K562 (cell line): ENCODE results near the gene TAF1B. TPM values are rescaled to one million over a fixed set of nuclear protein-coding genes. Genes with fewer than 3 reads are reported as not detected.

Experiments used
- ATAC-seq: fragments of 200-7000 bp; cut with Tn5 transposase; 3 replicates; pipeline ENCODE4 v1.9.1; 2020; ENCODE audit warnings: moderate library complexity
- BruUV-seq: library from RNA; stranded (reverse); fragments of 400-500 nt; replicated peaks from 2 replicates; lab custom pipeline; 2021; lab: Mats Ljungman, UMichigan
- CTCF ChIA-PET: fragments of 300-600 bp; formaldehyde crosslinking; extraction: SDS; loops from one replicate; lab custom pipeline; 2021; ENCODE audit warnings: low intra/inter-chr PET ratio; lab: Yijun Ruan, JAX
- POLR2A ChIA-PET: fragments of 300-600, 350-650 bp; sonication (Branson Sonifier 250); formaldehyde crosslinking; extraction: SDS; loops from one replicate; lab custom pipeline; 2021; ENCODE audit warnings: antibody characterized with exemption, inconsistent platforms; lab: Yijun Ruan, JAX
- DNase-seq, 4 experiments: peaks; one replicate each; pipeline versions ENCODE4 v3.0.0 to v3.0.0-alpha.2; 2011 to 2018; ENCODE audit warnings: low spot score in 3 of 4, mixed read lengths in 3 of 4; ENCODE audit errors: extremely low read depth in 1 of 4
- FAIRE-seq: peaks from 2 replicates; lab custom pipeline; 2011; peaks lifted over from hg19 to GRCh38; lab: Jason Lieb, UNC
- H2AFZ ChIP-seq: 2 replicates; pipeline ENCODE4 v1.6.0; 2011; ENCODE audit warnings: low read depth, low read length, control low read depth, inconsistent platforms
- H3K27ac ChIP-seq: fragments of 200-600 bp; 3 replicates; pipeline ENCODE4 v1.8.0; 2011; ENCODE audit warnings: low read depth, mild to moderate bottlenecking, control low read depth, inconsistent platforms, low read length, moderate library complexity, mixed read lengths; ENCODE audit errors: extremely low read depth
- H3K27me3 ChIP-seq, 2 experiments: fragments of 300-600 bp in 1 of 2; 2 replicates in 1 of 2; 3 replicates in 1 of 2; pipeline versions ENCODE4 v1.6.0 to v1.8.0; 2011; ENCODE audit warnings: inconsistent platforms in 2 of 2, low read length in 2 of 2, mild to moderate bottlenecking in 1 of 2, mixed read lengths in 1 of 2, moderate library complexity in 1 of 2; ENCODE audit not compliant: control insufficient read depth in 2 of 2, insufficient read depth in 2 of 2
- H3K36me3 ChIP-seq: fragments of 300-600 bp; 3 replicates; pipeline ENCODE4 v1.8.0; 2011; ENCODE audit warnings: mild to moderate bottlenecking, low read length, inconsistent platforms; ENCODE audit not compliant: control insufficient read depth, insufficient read depth
- H3K4me1 ChIP-seq, 2 experiments: fragments of 200-600 bp in 1 of 2; replicated peaks in 1 of 2; 2 replicates in 1 of 2; 3 replicates in 1 of 2; pipeline versions ENCODE4 v1.5.1 to v1.8.0; 2011; ENCODE audit warnings: inconsistent platforms in 2 of 2, low read length in 2 of 2, mild to moderate bottlenecking in 1 of 2, mixed read lengths in 1 of 2, moderate library complexity in 1 of 2; ENCODE audit not compliant: control insufficient read depth in 2 of 2, insufficient read depth in 2 of 2
- H3K4me2 ChIP-seq: 2 replicates; pipeline ENCODE4 v1.6.1; 2011; ENCODE audit warnings: low read length, control low read depth, inconsistent platforms, mixed read lengths; ENCODE audit not compliant: insufficient read depth
- H3K4me3 ChIP-seq: fragments of 200-600 bp; sonication (generic), shearing (Covaris generic); 2 replicates; pipeline ENCODE4 v1.5.1; 2016; ENCODE audit warnings: control low read depth, inconsistent platforms
- H3K79me2 ChIP-seq: fragments of 200-600 bp; 3 replicates; pipeline ENCODE4 v1.8.0; 2011; ENCODE audit warnings: low read length, inconsistent platforms; ENCODE audit not compliant: control insufficient read depth, insufficient read depth
- H3K9ac ChIP-seq, 2 experiments: 2 replicates each; pipeline versions ENCODE4 v1.6.0 to v1.6.1; 2011; ENCODE audit warnings: low read depth in 2 of 2, low read length in 2 of 2, control low read depth in 1 of 2, inconsistent platforms in 1 of 2, mild to moderate bottlenecking in 1 of 2, mixed read lengths in 1 of 2; ENCODE audit not compliant: insufficient read depth in 1 of 2
- H3K9me1 ChIP-seq: one replicate; pipeline ENCODE4 v1.6.0; 2011; ENCODE audit warnings: inconsistent platforms, mild to moderate bottlenecking, low read length, moderate library complexity; ENCODE audit not compliant: control insufficient read depth, insufficient read depth
- H3K9me3 ChIP-seq: replicated peaks from 2 replicates; pipeline ENCODE4 v1.5.1; 2011; ENCODE audit warnings: low read depth, low read length, inconsistent platforms; ENCODE audit not compliant: control insufficient read depth, insufficient read depth
- H4K20me1 ChIP-seq: replicated peaks from 2 replicates; pipeline ENCODE4 v1.6.1; 2011; ENCODE audit warnings: low read length, inconsistent platforms, mixed read lengths; ENCODE audit not compliant: control insufficient read depth, insufficient read depth
- BDP1 ChIP-seq: IDR thresholded peaks from 3 replicates; pipeline ENCODE4 v1.6.1; 2011; ENCODE audit not compliant: insufficient read length, insufficient read depth
- ETS2 ChIP-seq: IDR thresholded peaks from 2 replicates; pipeline ENCODE4 v1.6.1; 2016; ENCODE audit warnings: borderline replicate concordance, missing genetic modification characterization, mild to moderate bottlenecking, moderate library complexity, missing compliant biosample characterization; ENCODE audit not compliant: poor library complexity, severe bottlenecking
- ILK ChIP-seq: fragments of 450-650 bp; IDR thresholded peaks from 2 replicates; pipeline ENCODE4 v1.6.1; 2016; ENCODE audit warnings: missing genetic modification characterization, low read depth, mild to moderate bottlenecking, missing compliant biosample characterization, moderate library complexity, borderline replicate concordance
- NR3C1 ChIP-seq: sonication (generic); formaldehyde crosslinking; IDR thresholded peaks from 2 replicates; pipeline ENCODE4 v1.8.1; 2022; ENCODE audit warnings: missing genetic modification reagents
- NRF1 ChIP-seq, 2 experiments: fragments of 450-650 bp; IDR thresholded peaks in 1 of 2; conservative IDR thresholded peaks in 1 of 2; 2 replicates each; pipeline ENCODE4 v1.6.1; 2014; ENCODE audit warnings: mild to moderate bottlenecking in 2 of 2
- RBM25 ChIP-seq: fragments of 200-400 bp; formaldehyde crosslinking; IDR thresholded peaks from 2 replicates; pipeline ENCODE4 v1.6.1; 2018; ENCODE audit warnings: low read length, low read depth, moderate library complexity; ENCODE audit not compliant: severe bottlenecking
- SIRT6 ChIP-seq: IDR thresholded peaks from one replicate; pipeline ENCODE4 v1.6.1; 2012; ENCODE audit warnings: low read depth, mild to moderate bottlenecking, control low read depth, inconsistent platforms, low read length, moderate library complexity
- U2AF2 ChIP-seq: fragments of 200-400 bp; formaldehyde crosslinking; optimal IDR thresholded peaks from 2 replicates; pipeline ENCODE3; 2017; ENCODE audit warnings: low read depth, mild to moderate bottlenecking, low read length
- ZFP1 ChIP-seq: fragments of 450-650 bp; formaldehyde crosslinking; IDR thresholded peaks from 2 replicates; pipeline ENCODE4 v1.4.0; 2020; ENCODE audit warnings: mild to moderate bottlenecking, mixed read lengths
- ZNF23 ChIP-seq: fragments of 250-450 bp; sonication (Bioruptor Pico); IDR thresholded peaks from 2 replicates; pipeline ENCODE4 v1.4.0; 2020; ENCODE audit warnings: mild to moderate bottlenecking
- ZNF408 ChIP-seq: fragments of 250-450 bp; sonication (Bioruptor Pico); IDR thresholded peaks from 2 replicates; pipeline ENCODE4 v1.4.0; 2020; ENCODE audit warnings: low read depth, mild to moderate bottlenecking, moderate library complexity
- ZNF780A ChIP-seq: fragments of 250-450 bp; sonication (Bioruptor Pico); IDR thresholded peaks from 2 replicates; pipeline ENCODE4 v1.5.0; 2021; ENCODE audit warnings: mild to moderate bottlenecking
- WGBS: fragments of 100-300 bp; shearing (Covaris generic); methylation state at CpG from one replicate; pipeline ENCODE4 v1.1.6; 2016; ENCODE audit warnings: low coverage, mixed read lengths; ENCODE audit not compliant: insufficient coverage; ENCODE audit errors: missing lambda C conversion rate; 5-methylcytosine and 5-hydroxymethylcytosine counted together
- in situ Hi-C: fragments of 300-500 bp; cut with MboI; formaldehyde crosslinking; loops from 4 replicates; pipeline ENCODE4 v1.15.0; 2018; ENCODE audit warnings: inconsistent platforms, mixed read lengths
- intact Hi-C: fragments of 100-400 bp; cut with micrococcal nuclease; formaldehyde crosslinking; loops from 2 replicates; pipeline ENCODE4 v1.14.2; 2022
- polyA plus RNA-seq, 8 experiments: library from polyadenylated mRNA; depleted of rRNA in 4 of 8; stranded (reverse) in 5 of 8; unstranded in 3 of 8; fragments of >200 nt; fragmentation: Nextera tagmentation in 2 of 8; fragmentation: Illumina TruSeq in 1 of 8; extraction: Ambion mirVana in 2 of 8; extraction: Trizol in 1 of 8; gene quantifications; 2 replicates each; pipeline versions ENCODE4 v1.2.1 to v1.2.3, GENCODE V29; 2011 to 2014; ENCODE audit warnings: inconsistent platforms in 1 of 8, missing spikeins in 1 of 8
- total RNA-seq, 7 experiments: library from RNA; depleted of rRNA in 6 of 7; stranded (reverse); fragments of >200 nt in 6 of 7; fragmentation: Illumina TruSeq in 2 of 7; extraction: Trizol in 2 of 7; gene quantifications; 2 replicates each; pipeline versions ENCODE4 v1.2.1 to v1.2.3, GENCODE V29; 2011 to 2021; ENCODE audit warnings: low replicate concordance in 1 of 7

Gene TAF1B
- total and polyA plus RNA-seq, 9 of the 15 experiments (the other 6 are each of a cell fraction or from before 2014, with no cell fraction given): 8.8 to 25.1 (median 17.3) TPM

- 61% methylated on average over 8 of the region's 8 CpGs for WGBS
These were observed 139.0 kb downstream of the TAF1B start for GRCh38 chr2:9982248-9982647.

GRCh38 chr2:9982891-9983290 is 139.6 kb downstream of the TAF1B start:
- CTCF ChIA-PET: no interaction called here
- Histone ChIP-seq H2AFZ (no peak overlapping the region), H3K27me3 (no peaks in the 10 kb centered on the region), H3K4me2 (no peak overlapping the region), H3K27ac (no peak overlapping the region), H4K20me1 (no peaks in the 10 kb centered on the region), H3K4me3 (no peak overlapping the region), H3K36me3 (no peaks in the 10 kb centered on the region), H3K4me1 (peaks cover 7 to 8% of the 10 kb centered on the region in 2 experiments; a peak in 3 of 5 replicates), H3K9me3 (no peaks in the 10 kb centered on the region), H3K9ac (no peak overlapping the region), H3K79me2 (no peaks in the 10 kb centered on the region), H3K9me1 (no peaks in the 10 kb centered on the region)
- in situ Hi-C loops: no loop called here
- no peak for ATAC-seq
- no peak for FAIRE-seq
- POLR2A ChIA-PET: interaction anchor here (0.6 to 1.9 kb wide), 2 partner anchors 15 to 174 kb away, joined by 4 to 7 read pairs; no protein-coding TSS in a partner anchor
- 71% methylated on average over 10 of the region's 10 CpGs for WGBS
- intact Hi-C loops: no loop called here
- no TSS peak for BruUV-seq
- DNase-seq: no peak

More at GRCh38 chr2:9982248-9982647, 139.0 kb downstream of the TAF1B start:
- no peak overlapping the region for H3K9ac ChIP-seq
- H3K4me1 ChIP-seq: peaks cover 7 to 8% of the 10 kb centered on the region in 2 experiments; a peak in 3 of 5 replicates
- H3K36me3 ChIP-seq: no peaks in the 10 kb centered on the region
- H3K4me3 ChIP-seq: no peak overlapping the region
- ChIA-PET CTCF (no interaction called here), POLR2A (interaction anchor here (1.2 kb wide), 2 partner anchors 12 to 14 kb away, joined by 3 read pairs; no protein-coding TSS in a partner anchor)
- intact Hi-C loops (no loop called here), in situ Hi-C loops (no loop called here)
- H3K9me1 ChIP-seq: no peaks in the 10 kb centered on the region
- H3K79me2 ChIP-seq: no peaks in the 10 kb centered on the region
- H3K9me3 ChIP-seq: no peaks in the 10 kb centered on the region; the same call in 1 of the 2 replicates
- TF ChIP-seq ZFP1 (CRISPR knock-in tag) (no peak), ZNF780A (CRISPR knock-in tag) (no peak), SIRT6 (no peak), ZNF408 (no peak), ZNF23 (CRISPR knock-in tag) (no peak), NR3C1 (CRISPR knock-in tag) (no peak), NRF1 (conservative IDR thresholded peaks at IDR 0.05 in 1 of 2, IDR thresholded peaks at IDR 0.05 in 1 of 2) (no peak), ILK (tag) (no peak), RBM25 (no peak), BDP1 (no peak), U2AF2 (no peak), ETS2 (tag) (no peak)
- TF ChIP-seq, all 486 proteins: peak for 0
- FAIRE-seq (no peak), DNase-seq (no peak), ATAC-seq (no peak)
- no peak overlapping the region for H3K4me2 ChIP-seq
- BruUV-seq: no TSS peak
- H3K27ac ChIP-seq: no peak overlapping the region
- H4K20me1 ChIP-seq: no peaks in the 10 kb centered on the region
- H2AFZ ChIP-seq: no peak overlapping the region
- H3K27me3 ChIP-seq: no peaks in the 10 kb centered on the region
